H4 (cell line): ENCODE data around the gene GNAS-AS1. TPM values are rescaled to one million over a fixed set of nuclear protein-coding genes. Genes with fewer than 3 reads are reported as not detected.

Experiments
- DNase-seq: peaks from one replicate; pipeline ENCODE4 v3.0.0-alpha.2; 2015; ENCODE audit warnings: low spot score
- total RNA-seq: library from RNA; depleted of rRNA; stranded (reverse); fragments of >200 nt; shearing (Covaris generic); gene quantifications from 2 replicates; pipeline ENCODE4 v1.2.3, GENCODE V29; 2014

The GNAS-AS1 gene
- total RNA-seq, 1 experiment from 2014 or later = 1.5 TPM

- no peak for DNase-seq
Observed at GRCh38 chr20:58810116-58810878, 40.4 kb downstream of the GNAS-AS1 start.

- no peak for DNase-seq
Observed at GRCh38 chr20:58808271-58809046, 42.2 kb downstream of the GNAS-AS1 start.

DNA sequence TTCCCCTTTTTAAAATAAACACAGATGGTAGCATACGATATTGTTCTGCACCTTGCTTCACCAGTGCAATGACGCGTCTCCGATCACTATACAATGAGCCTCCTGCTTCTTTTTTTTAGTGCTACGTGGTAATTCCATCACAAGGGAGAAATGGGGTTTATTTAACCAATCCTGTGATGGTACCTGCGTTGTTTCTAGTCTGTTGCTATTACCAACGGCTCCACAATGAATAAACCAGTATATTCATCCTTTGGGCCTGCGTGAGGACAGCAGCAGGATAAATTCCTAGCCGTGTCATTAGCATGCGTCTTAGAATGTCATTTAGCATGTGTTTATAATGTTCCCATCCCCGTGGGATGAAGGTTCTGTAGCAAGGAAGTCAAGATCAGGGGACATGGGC is 42.9 kb downstream of the GNAS-AS1 start:
- DNase-seq = no peak

DNA sequence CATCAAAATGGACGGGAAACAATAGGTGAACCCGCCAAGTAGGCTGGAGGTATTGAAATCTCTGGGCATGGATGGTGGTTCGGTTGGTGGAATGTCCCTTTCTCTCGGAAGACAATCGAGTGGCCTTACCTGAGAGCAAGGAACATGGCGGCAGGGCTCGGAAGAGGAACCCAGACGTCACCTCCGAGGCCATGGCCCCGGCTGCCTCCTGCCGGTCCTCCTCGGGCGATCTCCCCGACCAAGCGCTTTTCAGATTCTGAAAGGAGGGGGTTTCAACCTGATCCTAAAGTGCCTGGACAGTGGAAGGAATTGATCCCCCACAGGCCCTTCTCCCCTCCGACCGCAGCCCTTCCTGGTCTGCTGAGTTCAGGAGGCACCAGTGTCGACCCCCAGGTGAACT is 47.2 kb downstream of the GNAS-AS1 start:
- DNase-seq = no peak

- no peak for DNase-seq
Observed at GRCh38 chr20:58802061-58802460, 48.6 kb downstream of the GNAS-AS1 start.

GRCh38 chr20:58800134-58800871 is 50.4 kb downstream of the GNAS-AS1 start:
- DNase-seq = no peak

GRCh38 chr20:58797371-58798338 is 53.0 kb downstream of the GNAS-AS1 start:
- DNase-seq = no peak

GRCh38 chr20:58795923-58796245 is 54.8 kb downstream of the GNAS-AS1 start:
- no peak for DNase-seq

- no peak for DNase-seq
Observed at GRCh38 chr20:58795181-58795922, 55.4 kb downstream of the GNAS-AS1 start.

GRCh38 chr20:58794510-58795180 is 56.1 kb downstream of the GNAS-AS1 start:
- no peak for DNase-seq

DNA sequence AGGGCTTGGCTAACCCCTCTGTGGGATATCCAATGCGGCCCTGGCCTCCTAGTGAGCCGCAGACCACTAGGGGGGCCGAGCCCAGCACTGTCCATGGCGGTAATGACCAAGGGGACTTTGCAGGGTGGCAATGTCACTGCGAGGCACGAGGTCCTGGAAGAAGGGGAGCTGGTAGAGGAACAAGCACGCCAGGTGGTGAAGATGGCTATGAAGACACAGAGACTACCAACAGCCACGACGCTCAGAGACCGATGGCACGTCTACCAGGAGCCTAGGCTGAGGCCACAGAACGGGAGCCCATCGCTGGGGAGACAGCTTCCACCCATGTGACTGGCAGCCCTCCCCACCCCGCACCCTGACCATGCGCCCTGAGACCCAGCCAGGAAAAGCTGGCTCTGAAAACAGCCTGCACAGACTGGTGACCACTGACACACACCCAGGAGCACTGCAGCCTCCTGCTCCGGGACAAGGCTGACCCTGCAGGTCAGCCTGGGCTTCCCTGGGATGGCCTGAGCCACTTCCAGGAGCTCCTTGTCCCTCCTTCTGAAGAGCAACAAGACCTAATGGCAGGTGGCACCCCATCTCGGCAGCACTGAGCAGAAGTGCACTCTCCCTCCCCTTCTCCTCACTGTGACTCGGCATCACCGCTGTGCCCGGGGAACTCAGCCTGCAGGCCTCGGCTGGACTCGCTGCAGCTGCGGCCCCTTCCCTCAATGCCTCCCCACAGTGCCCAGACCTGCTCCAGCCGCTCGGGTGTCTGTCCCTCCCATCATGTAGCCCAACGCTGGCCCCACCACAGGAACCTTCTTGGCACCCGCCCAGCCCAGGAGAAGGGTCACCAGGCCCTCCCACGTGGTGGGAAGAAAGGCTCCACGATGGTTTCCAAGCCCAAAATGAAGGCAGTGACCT is 56.9 kb downstream of the GNAS-AS1 start:
- DNase-seq = no peak

- DNase-seq = no peak
Observed at GRCh38 chr20:58792426-58792825, 58.3 kb downstream of the GNAS-AS1 start.

DNA sequence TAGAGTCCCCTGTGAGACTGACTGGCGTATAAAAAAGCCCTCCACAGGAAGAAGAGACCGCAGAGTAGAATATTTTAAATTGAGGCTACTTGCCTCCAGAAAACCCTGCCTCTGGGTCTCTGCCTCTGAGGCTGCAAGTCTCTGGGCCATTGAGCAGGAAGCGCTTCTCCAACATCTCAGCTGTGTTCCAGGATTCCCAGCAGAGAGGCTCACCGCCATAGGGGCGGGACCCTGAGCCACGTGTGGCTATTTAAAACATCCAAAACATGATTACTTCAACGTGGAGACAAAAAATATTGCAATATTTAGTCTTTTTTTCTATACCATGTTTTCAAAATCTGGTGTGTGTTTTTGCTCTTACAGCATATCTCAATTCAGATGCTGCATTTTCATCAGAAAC is 59.4 kb downstream of the GNAS-AS1 start:
- DNase-seq = no peak

DNA sequence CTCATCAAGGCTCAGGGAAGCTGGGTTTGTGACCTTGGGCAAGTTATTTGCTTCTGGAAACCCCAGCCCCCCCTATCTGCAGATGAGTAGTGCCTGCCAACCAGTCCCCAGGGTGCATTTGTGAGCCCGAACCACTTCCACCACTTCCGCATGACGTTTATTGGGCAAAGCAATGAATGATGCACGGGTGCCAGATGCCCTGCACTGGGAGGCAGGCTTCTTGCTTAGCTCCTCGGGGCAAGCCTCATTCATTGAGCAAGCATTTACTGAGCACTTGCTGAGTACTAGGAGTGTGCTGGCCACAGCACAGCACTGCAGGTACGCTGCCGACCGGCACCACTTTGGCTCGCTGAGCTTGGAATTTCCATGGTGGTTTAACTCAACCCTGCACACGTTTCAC is 60.2 kb downstream of the GNAS-AS1 start:
- DNase-seq = no peak

- no peak for DNase-seq
Observed at GRCh38 chr20:58788896-58789544, 61.7 kb downstream of the GNAS-AS1 start.

- DNase-seq = no peak
Observed at GRCh38 chr20:58787211-58788005, 63.3 kb downstream of the GNAS-AS1 start.

- no peak for DNase-seq
Observed at GRCh38 chr20:58784321-58785074, 66.2 kb downstream of the GNAS-AS1 start.
